GM10847 (cell line): ENCODE measurements around the gene USP35.

Source experiments
- POLR2A ChIP-seq: IDR thresholded peaks from 2 replicates; pipeline ENCODE4 v1.6.1; 2011; ENCODE audit not compliant: insufficient read length; ENCODE audit errors: extremely low read depth

USP35 gene

DNA sequence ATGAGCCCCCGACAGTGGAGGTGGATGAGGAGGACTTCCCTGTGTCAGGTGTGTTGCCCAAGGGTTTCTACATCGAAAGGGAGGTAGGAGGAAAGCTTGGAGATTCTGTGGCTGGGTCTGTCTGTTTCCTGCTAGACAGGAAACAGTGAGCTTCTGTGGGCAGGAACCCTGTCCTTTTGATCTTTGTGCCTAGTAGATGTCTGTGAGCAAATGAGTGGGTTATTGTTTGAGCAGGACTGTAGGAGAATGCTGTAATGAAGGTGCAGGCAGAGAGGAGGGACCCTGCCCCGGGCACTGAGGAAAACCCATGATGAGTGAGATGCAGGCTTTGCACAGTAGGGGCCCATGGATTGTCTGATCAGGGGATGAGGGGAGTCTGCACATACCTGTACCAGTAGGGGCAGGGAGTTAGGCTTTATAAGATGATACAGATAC, 14.0 kb downstream of the USP35 start:
- no peak for TF ChIP-seq POLR2A

DNA sequence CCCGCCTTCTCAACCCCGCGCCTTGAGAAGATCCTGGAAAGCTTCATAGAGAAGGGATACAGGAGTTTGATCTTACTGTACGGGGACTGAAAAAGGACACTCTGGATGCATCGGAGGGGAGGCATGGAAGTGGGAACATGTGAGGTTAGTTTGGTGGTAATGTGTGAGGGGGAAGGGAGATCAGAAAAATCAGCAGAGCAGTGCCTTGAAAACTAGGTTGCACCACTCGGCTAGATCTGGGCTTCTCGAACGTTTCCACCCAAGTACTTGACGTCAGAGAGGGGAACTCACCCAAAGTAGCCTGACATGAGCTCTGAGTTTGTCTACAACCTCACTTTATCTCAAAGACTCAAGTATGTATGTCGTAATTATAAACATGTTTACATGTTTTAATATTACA, 14.5 kb downstream of the USP35 start:
- no peak for TF ChIP-seq POLR2A

DNA sequence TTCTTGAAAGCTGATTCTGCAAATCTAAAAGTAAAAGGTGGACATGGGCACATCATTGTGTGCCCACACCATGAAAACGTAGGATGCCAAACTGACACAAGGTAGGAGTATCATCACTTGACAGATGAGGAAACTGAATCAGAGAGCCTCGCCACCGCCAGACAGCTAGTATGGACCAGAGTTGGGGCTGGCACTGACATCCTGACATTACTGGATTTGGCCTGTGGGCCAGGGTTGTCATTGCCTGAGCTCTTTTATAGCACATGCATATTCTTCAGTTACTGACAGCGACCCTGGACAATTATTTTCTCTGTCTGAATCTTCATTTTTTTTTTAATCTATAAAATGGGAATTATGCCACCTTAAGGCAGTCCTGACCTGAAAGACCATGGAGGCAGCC, 16.5 kb downstream of the USP35 start:
- no peak for TF ChIP-seq POLR2A

DNA sequence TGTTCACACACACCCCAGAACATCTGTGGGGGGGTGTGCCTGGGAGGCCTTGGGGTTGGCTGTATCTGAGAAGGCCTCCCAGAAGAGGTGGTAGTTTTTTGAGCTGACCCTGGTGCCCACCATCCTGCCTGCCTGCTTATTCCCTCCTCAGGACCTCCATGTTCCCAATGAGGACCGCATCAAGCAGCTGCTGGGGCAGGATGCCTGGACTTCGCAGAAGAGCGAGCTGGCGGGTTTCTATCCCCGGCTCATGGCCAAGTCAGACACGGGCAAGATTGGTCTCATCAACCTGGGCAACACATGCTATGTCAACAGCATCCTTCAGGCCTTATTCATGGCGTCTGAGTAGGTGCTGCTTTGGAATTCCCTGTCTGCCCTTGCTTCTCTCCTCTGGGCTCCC, 17.0 kb downstream of the USP35 start:
- TF ChIP-seq POLR2A, result no peak

DNA sequence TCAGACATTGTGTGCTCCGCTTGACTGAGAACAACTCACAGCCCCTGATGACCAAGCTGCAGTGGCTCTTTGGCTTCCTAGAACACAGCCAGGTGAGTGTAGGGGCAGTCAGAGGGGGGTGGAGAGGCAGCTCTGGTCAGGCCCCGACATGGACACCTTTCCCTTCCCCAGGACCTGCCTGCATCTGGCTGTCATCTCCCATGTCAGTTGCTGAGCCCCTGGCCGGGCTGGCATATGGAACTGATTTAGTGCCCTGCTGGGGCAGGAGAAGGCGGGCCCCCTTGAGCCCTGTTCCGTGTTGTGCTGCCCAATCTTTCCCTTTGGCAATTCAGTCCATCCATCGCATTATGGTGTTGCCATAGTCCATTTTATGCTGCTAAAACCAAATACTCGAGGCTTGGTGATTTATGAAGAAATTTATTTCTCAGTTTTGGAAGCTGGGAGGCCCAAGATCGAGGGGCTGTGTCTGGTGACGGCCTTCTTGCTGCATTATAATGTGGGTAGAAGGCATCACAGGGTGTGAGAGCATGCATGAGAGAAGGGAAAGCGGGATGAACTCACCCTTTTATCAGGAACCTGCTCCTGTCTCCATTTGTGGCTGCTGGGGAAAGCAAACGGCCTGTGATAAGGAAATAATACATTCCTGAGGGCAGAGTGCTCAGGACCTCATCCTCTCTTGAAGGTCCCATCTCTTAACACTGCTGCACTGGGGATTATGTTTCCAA, 19.0 kb downstream of the USP35 start:
- TF ChIP-seq POLR2A, result no peak

DNA sequence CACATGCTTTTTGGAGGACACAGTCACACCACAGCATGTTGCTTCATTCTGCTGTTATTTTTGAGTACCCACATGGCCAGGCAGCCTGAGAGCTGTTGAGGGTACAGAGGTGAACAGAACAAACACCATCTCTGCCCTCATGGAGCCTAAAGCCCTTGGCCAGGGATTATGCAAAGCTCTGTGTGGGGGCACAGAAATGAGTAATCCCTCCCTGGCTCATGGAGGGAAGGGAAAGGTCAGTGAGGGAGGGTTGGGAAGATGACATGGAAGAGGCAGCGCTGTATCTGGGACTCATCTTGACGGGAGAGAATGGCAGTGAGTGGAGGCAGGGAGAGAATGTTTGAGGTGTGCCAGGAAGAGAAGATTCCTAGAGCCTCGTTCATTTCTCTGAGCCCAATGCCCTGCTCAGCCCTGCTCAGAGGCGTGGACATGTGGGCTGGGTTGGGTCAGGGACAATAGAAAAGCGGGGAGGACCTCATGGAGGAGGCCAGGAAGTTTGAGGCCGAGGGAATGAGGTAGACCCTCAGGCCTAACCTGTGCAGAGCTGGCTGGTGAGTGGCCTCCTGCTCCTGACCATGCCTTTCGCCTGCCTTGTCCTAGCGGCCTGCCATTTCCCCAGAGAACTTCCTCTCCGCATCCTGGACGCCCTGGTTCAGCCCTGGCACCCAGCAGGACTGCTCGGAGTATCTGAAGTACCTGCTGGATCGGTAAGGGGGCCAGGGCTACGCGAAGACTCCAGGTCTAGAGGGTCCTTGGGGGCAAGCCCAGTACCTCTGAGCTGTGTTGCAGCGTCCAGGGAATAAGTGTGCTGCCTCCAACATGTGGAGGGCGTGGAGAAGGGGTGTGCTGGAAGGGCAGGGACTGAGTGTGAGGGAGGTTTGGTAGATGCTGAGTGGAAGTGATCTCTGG, 19.8 kb downstream of the USP35 start:
- TF ChIP-seq POLR2A, result no peak

DNA sequence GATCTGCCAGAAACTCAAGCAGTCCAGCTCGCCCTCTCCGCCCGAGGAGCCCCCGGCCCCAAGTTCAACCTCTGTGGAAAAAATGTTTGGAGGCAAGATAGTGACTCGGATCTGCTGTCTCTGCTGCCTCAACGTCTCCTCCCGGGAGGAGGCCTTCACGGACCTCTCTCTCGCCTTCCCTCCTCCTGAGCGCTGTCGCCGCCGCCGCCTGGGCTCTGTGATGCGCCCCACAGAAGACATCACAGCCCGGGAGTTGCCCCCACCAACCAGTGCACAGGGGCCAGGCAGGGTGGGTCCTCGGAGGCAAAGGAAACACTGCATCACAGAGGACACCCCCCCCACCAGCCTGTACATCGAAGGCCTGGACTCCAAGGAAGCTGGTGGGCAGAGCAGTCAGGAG, 20.8 kb downstream of the USP35 start:
- no peak for TF ChIP-seq POLR2A

DNA sequence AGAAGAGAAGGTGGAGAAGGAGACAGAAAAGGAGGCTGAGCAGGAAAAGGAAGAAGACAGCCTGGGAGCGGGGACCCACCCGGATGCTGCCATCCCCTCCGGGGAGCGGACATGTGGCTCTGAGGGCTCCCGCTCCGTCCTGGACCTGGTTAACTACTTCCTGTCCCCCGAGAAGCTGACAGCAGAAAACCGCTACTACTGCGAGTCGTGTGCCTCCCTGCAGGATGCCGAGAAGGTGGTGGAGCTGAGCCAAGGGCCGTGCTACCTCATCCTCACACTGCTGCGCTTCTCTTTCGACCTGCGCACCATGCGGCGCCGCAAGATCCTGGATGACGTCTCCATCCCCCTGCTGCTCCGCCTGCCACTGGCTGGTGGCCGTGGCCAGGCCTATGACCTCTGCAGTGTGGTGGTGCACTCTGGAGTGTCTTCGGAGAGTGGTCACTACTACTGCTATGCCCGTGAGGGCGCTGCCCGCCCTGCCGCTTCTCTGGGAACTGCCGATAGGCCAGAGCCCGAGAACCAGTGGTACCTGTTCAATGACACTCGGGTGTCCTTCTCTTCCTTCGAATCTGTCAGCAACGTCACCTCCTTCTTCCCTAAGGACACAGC, 21.4 kb downstream of the USP35 start:
- no peak for TF ChIP-seq POLR2A

DNA sequence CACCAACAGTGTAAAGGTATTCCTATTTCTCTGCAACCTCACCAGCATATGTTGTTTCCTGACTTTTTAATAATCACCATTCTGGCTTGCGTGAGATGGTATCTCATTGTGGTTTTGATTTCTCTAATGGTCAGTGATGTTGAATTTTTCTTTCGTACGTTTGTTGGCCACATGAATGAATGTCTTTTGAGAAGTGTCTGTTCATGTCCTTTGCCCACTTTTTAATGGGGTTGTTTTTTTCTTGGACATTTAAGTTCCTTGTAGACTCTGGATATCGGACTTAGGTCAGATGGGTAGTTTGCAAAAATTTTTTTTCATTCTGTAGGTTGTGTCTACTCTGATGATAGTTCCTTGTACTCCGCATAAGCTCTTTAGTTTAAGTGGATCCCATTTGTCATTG, 22.8 kb downstream of the USP35 start:
- TF ChIP-seq POLR2A, result no peak

DNA sequence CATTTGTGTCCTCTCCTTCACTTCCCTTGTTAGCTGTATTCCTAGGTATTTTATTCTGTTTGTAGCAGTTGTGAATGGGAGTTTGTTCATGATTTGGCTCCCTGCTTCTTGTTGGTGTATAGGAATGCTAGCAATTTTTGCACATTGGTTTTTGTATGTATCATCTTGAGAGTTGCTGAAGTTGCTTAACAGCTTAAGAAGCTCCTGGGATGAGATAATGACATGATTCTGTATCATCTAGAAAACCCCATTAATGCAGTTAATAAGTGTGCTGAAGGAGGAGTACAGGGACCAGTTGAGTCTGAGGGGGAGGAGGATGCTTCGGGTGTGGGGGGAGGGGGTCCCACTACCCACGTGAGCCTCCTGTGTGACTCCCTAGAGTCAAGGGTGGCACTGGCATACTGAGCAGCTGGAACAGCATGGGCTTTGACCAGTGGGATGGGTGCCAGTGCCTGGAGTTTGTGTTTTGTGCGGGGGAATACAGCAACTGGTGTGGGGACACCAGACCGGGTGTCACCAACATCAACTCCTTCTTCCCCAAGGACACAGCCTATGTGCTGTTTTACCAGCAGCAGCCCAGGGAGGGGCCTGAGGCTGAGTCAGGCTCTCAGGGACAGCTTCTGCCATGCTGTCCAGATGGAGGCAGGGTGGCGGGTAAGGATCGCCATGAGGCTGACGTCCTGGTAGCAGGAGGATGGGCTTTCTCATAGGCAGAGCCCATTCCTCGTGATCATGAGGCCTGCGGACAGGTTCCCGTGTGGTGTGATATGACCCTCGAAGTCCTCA, 24.1 kb downstream of the USP35 start:
- no peak for TF ChIP-seq POLR2A

DNA sequence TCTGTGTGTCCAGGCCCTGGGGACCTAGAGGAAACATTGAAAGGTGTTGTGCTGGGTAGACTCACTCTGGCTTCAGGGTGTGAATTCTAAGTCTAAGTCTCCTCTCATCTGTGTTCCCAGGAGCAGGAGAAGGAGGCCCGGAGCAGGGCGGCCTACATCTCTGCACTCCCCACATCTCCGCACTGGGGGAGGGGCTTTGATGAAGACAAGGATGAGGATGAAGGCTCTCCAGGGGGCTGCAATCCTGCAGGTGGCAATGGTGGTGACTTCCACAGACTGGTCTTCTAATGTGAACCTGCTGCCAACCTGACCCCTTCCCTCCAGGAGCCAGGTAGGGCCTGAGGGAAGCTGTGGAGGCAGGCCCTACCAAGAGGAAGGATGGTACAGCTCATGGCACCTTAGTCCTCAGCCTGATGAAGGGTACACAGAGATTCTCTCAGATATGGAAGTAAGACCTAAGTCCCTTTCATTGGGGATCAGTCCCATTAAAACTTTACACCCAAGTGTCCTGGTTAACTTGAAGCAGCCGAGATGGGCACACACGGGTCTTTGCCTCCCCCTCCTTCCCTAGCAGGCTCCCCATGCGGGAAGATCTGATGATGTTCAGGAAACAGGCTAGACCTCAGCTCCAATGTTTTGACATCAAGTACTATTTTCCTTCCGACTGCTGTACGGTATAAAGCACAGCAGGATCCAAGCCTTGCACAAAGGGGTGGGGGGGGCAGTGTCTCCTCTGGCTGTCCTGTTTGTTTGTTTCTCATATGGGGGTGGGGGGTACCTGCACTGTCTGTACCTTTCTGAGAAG, 25.0 kb downstream of the USP35 start:
- no peak for TF ChIP-seq POLR2A

DNA sequence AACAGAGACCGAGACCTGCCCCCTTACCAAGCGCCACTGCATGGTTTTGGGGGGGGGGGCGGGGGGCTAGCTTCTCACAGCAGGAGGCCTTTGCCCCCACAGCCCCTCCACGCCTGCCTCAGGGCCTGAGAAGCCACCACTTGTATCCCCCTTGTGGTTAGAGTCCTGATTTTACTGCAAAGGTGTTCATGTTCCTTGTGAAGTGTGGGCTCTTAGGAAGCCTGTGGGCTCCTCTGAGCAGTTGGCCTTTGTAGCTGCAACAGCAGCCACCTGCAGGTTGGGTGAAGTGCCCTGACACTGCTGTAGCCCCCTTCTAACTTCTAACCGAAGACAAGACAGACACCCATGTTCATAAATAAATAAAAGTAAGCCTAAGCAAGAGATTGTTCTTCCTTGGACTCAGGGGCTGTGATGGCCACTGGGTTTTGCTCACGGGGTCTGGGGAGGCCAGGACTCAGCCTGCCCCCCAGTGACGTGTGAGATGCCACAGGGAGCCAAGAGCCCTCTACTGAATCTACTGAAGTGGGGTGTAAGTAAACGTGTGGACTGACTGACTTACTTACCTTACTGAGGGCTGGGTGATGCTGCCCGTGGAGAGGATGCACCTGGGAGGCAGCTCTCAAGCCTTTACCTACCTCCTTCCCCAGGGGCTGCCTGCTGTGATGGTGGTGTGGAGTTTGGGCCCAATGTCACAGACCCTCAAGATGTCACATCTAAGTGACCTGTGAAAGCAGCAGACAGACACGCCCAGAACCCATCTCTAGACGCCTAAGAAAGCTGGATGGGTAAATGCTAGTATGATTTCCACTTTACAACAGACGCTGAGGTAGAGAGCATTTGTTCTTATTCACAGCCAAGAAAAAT, 25.8 kb downstream of the USP35 start:
- no peak for TF ChIP-seq POLR2A

DNA sequence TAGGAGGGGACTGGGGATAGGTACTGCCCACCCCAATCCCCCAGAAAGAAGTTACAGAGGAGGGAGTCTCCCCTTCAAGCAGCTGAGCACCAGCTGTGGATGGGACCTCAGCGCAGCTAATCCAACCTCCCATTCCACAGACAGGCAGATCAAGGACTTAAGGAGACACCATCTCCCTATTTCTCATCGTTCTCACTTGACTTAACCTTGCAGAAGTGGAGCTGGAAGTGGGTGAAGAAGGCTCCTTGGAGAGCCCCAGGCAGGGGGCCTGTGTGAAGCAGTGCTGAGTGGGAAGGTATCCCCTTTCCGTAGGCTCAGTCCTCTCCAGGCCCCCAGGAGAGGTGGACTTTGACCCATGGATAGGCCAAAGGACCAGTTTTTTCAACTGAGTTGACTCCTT, 27.3 kb downstream of the USP35 start:
- TF ChIP-seq POLR2A, result no peak

DNA sequence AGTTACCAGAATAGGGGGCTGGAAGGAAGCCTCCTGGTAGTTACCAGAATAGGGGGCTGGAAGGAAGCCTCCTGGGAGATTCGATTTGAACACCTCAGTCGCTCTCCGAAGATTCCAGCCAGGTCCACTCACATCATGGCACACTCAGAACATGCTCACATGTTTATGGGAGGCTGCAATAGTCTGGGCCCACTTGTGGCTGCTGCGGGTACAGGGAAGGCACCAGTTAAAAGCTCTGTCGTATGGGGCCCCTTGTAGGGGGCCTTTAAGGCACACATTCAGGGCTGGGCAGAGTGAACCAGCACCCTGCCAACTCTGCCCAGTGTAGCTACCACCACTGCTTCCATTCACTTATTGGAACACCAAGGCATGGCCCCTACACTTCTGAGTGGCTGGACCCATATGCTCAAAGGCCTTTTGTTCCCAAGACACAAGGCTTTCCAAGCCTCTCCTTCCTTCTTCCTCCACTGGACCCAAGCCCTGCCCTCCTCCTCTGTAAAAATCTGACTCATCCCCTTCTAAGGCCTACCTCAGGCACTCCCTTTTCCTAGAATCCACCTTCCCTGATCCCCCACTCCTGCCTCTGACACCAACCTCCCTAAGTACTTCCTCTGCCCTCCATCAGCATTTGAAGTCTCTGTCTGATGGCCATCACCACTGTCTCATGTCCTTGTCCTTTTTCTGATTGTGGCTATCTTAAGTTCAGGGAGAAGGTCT, 28.0 kb downstream of the USP35 start:
- TF ChIP-seq POLR2A, result no peak
